GM20431 (cell line): ENCODE data around the gene ZBTB18.
"Not testable (repeated sequence)": the region's sequence is repeated elsewhere in the genome, so short reads cannot be mapped to it uniquely, and the experiment has no call there.

ENCODE experiments used
- in situ Hi-C: fragments of 300-500 bp; cut with MseI, MboI; formaldehyde crosslinking; loops from one replicate; pipeline ENCODE4 v1.15.0; 2020; ENCODE audit warnings: low sequenced_read_pairs; ENCODE audit not compliant: unreplicated experiment

ZBTB18 gene

DNA sequence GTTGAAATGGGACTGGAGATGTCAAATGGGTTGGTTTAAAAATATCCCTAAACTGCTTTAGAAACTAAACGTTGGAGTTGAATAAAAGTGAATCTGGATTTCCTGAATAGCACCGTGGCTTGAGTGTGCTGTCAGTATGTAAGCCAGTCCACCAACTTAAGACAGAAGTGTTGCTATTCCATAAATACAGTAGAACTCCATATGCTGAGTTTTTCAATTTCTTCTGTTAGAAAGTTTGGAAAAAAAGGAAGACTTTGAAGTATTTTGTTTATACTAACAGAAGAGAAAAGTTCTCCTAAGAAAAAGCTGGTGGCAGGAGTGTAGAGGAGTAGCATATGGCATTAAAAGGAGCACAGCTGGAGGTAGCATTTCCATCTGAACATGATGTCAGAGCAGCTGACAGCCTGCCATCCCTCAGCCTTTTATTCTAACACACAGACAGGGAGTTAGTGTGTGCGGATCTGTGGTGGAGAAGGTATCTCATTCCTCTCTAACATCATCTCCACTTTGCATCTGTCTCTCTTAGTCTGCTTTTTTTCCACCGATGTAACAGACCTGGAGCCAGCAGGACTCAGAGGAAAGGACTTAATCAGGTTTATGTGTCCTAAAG, at the start of gene ZBTB18:
Gene ZBTB18, plus strand, starts transcription at position 449 of the 610 bp plus-strand sequence. Its CDS starts 149 bp downstream, at position 598.
- in situ Hi-C loops: no loop called here

- in situ Hi-C loops: no loop called here
Measured at GRCh38 chr1:244002721-244003120, 48.4 kb upstream of the ZBTB18 start.

DNA sequence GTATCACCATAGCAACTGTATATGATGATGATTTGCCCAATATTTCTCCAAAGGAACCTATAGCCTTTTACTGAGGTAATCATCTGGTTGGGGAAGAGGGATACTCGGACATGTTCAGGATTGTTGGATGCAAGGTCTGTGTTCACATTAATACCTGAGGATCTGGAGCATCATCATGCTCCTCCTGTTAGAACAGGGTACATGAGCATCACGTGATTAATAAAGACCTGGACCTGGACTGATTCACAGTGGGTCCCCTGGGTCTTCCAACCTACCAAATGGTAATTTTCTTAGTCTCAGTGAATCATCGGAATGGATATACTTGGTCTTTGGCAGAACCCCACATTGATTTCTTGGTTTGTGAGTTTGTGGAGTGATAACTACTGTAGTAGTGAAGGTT, 45.6 kb upstream of the ZBTB18 start:
- in situ Hi-C loops: no loop called here

DNA sequence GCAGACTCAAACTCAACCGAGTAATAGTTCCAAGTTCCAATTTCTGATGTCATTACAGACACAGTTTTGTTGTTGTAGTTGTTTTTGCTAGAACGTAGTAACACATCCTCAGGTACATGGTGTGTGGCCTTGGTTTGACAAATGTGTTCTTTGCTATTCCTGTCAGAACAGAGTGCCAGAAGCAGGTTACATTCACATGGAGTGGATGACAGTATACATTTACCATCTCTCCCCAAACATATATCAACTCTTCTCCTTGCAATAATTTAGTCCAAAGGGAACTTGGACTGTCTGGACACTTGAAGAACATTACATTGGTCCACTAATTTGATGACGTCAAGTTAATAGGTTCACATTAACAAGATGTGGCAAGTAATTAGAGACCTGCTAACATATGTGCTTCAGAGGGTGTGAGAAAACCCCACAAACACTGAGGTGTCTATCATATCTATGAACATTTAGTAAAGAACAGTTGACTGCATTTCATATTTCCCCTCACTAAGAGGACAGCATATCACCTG, 44.6 kb upstream of the ZBTB18 start:
- in situ Hi-C loops: no loop called here

DNA sequence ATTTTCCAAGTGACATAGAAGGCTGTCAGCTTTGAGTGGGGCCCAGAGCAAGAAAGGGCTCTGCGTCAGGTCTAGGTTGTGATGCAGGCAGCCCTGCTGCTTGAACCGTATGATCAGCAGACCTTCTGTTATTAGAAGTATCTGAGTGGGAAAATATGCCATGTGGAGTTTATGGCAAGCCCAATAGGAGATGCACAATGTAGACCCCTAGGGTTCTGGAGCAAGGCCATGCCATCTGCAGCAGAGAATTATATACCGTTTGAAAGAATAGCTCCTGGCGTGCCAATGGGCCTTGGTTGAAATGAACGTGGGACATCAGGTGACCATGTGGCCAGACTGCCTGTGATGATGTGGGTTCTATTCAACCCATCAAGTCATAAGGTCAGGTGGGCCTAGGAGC, 44.1 kb upstream of the ZBTB18 start:
- in situ Hi-C loops: no loop called here

DNA sequence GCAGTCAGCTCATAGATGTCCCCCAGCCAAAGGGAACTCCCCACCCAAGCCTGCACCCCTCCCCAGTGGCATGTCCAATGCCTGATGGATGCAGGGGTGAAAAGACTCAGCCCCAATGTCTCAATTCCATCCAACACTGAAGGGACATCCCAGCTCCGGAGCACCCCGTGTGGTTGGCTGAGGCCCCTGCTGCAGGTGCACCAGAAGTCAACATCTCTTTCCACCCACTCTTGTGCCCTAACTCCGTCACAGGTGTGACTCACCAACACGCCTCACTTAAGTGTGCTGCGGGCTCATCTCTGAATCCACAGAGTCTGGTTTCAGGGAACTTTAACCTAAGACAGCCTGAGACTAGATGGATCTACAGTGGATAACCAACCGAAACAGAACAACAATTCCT, 40.9 kb upstream of the ZBTB18 start:
- in situ Hi-C loops: no loop called here

DNA sequence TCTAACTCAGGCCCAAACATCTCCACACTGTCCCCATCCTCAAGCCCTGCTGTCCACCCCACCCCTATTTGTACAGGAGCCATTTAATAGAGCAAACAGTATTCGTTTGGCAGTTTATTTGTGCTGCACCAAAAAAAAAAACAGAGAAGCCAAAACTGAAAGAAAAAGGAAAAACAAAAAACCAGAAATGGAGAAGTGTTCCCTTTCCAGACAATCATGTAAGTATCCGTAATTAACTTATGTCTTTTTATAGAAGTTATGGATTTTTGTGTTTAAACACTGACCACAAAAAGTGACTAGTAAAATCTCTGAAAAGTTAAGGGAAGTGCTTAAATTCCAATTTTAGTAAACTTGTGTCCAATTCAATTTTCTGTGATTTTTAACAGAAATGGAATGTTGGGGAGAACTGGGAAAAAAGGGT, 40.4 kb upstream of the ZBTB18 start:
- in situ Hi-C loops: no loop called here

- in situ Hi-C loops: no loop called here
Measured at GRCh38 chr1:244011271-244011670, 39.8 kb upstream of the ZBTB18 start.

- in situ Hi-C loops: no loop called here
Measured at GRCh38 chr1:244011786-244012185, 39.3 kb upstream of the ZBTB18 start.

GRCh38 chr1:244012202-244012601, 38.9 kb upstream of the ZBTB18 start:
- in situ Hi-C loops: no loop called here

DNA sequence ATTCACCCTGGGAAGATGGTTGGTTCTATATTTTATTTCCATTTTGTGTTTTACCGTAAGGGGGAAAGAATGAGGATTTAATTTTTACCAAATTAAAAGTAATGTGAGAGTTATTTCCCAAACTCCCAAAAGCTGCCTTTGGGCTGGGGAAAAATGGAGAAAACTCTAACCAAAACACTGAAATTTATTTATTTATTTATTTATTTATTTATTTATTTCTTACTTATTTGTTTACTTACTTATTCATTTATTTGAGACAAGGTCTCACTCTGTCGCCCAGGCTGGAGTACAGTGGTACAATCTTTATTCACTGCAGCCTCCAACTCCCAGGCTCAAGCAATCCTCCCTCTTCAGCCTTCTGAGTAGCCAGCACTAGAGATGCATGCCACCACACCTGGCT, 38.0 kb upstream of the ZBTB18 start:
- in situ Hi-C loops: no loop called here

DNA sequence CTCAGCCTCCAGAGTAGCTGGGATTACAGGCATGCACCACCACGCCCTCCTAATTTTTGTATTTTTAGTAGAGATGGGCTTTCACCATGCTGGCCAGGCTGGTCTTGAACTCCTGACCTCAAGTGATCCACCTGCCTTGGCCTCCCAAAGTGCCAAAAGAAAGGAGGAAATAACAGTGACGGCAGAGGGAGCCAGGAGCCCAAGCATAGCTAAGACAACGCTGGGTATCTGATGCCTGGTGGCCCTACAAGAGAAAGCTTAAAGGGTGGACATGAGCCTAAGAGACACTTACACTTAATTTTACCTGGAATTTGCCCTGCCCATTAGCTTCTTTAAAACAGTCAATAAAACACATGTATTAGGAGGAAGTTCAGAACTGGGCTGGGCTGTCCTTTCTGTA, 36.2 kb upstream of the ZBTB18 start:
- in situ Hi-C loops: not testable (repeated sequence)

DNA sequence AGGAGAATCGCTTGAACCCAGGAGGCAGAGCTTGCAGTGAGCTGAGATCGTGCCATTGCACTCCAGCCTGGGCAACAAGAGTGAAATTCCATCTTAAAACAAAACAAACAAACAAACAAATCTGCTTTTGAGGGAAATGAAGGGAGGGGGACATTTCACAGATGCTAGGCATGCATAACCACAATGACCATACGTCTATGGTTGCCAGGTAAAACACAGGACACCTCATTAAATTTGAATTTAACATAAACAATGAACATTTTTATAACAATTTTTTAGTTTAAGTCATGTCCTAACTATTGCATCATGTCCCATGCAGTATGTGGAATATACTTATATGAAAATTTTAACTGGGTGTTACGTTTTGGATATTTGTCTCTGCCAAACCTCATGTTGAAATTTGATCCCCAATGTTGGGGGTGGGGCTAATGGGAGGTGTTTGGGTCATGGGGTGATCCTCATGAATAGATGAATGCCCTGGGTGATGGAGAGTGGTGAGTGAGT, 31.0 kb upstream of the ZBTB18 start:
- in situ Hi-C loops: no loop called here

GRCh38 chr1:244021427-244021826, 29.7 kb upstream of the ZBTB18 start:
- in situ Hi-C loops: no loop called here

GRCh38 chr1:244022311-244022710, 28.8 kb upstream of the ZBTB18 start:
- in situ Hi-C loops: no loop called here

DNA sequence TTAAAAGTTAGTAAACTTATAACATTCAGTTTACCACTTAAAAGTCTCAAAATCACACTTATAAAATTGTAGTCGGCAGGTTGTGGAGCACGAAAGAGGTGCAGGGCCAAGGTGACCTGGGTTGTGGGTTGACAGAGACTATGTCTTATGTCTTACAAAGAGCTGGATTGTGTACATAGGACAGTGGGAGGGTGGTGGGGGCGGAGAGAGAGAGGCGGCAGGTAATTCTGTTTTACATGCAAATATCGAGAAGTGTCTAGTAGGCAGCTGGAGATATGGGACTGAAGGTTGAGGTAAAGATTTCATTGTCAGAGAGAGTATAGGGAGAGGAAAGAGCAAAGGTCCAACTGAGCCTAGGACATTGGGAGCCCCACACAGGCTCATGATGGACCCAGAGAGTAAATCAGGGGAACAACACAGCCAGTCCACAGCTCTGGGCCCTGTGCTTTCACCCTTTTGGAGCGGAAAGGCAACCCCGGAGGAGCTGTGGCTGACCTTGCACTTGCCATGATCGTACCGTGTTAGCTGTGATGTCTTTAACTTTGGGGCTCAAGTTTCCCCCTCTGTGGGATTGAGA, 28.1 kb upstream of the ZBTB18 start:
- in situ Hi-C loops: no loop called here

DNA sequence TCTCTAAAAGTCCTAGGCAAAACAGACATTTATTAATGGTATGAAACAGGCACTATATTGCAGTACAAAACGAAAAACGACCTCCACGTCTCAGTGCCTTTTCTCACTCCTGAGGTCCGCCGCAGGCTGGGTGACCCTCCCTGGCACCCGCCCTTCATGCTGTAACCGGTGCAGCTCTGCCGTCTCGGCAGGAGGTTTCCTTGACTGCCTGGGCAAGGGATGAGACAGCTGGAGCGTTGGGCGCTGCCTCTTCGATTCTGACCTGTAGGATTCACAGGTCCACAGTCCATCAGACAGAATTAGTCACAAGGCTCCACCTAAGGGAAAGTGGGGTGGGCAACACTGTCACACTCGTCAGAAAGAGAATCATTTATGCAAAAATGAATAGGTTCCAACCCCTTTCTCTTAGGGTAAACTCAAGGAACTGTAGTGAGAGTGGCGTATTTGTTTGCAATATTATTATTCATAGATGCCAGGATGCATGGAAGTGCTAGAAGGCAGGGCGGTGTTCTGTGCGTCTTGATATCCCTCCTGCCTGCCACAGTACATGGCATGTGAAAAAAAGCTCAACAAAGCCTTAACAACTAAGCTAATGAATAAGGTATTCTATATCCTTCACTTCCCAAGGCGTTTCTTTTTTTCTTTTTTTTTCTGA, 23.5 kb upstream of the ZBTB18 start:
- in situ Hi-C loops: no loop called here

DNA sequence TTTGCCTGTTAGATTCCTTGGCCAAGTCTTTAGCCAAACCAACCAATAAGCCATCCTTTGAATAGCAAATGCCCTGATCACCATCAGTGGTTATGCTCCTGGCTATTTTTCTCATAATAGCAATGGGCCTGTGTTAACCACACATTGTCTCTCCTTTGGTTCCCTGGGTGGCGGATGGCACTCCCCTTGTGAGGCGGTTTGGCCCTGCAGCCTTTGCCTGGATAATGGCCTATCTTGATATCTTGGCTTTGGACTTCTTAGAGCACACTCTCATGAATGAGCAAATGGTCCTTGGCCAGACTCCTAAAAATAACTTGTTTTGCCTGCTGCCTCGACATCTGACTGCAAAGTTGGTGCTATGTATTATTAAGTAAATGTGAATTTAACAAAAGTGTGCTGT, 22.4 kb upstream of the ZBTB18 start:
- in situ Hi-C loops: no loop called here

DNA sequence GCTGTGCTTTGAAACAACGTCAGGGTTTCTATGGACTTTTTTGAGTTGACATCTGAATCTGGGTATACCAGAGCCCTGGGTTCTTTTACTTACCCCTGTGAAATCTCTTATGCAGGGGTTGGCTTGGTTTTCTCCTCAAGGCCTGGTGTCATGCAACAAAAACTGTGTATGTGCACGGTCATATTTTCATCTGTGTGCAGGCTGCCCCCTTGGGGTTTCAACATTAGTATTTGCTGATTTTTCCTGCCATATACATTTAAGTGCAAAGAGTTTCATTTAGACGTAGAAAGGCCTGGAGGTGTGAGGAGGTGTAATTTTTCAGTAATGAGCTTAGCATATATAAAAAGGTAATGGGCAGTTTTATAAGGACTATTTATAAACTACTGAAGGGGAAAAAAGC, 22.0 kb upstream of the ZBTB18 start:
- in situ Hi-C loops: no loop called here

DNA sequence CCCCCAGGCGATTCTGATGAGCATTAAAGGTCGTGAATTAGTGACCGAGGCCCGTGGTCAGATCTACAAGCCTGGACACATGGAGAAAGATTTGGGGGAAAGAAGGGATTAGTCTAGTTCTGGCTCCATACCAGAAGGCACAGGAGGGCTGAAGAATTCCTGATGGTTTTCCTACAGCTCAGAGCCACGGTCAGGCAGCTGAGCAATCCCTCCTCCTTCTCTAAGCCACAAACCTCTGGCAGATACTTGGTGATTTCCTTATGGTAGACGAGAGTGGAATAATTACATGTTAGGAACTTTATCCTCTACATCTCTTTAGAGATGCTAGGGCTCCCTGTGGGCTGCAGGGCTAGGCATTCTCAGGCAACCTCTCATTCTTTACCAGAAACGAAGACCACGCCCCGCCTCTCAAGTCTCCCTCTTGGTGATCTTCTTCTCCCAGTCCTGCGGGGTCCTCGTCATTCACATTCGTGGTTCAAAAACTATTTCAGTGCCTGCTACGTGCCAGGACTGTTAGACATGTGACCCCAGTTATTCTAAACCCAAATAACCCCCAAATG, 20.5 kb upstream of the ZBTB18 start:
- in situ Hi-C loops: no loop called here

- in situ Hi-C loops: no loop called here
Measured at GRCh38 chr1:244035358-244035757, 15.7 kb upstream of the ZBTB18 start.
